HepG2 (cell line): ENCODE results near the gene STC2. TPM values are rescaled to one million over a fixed set of nuclear protein-coding genes. Genes with fewer than 3 reads are reported as not detected.

Experiments used
- CSRNP1 ChIP-seq: sonication (generic); formaldehyde crosslinking; IDR thresholded peaks from 2 replicates; pipeline ENCODE4 v1.8.1; 2023; ENCODE audit warnings: mild to moderate bottlenecking, missing genetic modification reagents
- FOSL1 ChIP-seq: sonication (generic); formaldehyde crosslinking; IDR thresholded peaks from 2 replicates; pipeline ENCODE4 v1.9.0; 2021; ENCODE audit warnings: missing genetic modification reagents, borderline replicate concordance
- GLMP ChIP-seq: sonication (generic); formaldehyde crosslinking; IDR thresholded peaks from 2 replicates; pipeline ENCODE4 v1.9.0; 2021; ENCODE audit warnings: missing genetic modification reagents, mild to moderate bottlenecking, borderline replicate concordance
- GTF3A ChIP-seq: sonication (generic); formaldehyde crosslinking; conservative IDR thresholded peaks from 2 replicates; pipeline ENCODE4 v1.4.0; 2020; ENCODE audit warnings: mild to moderate bottlenecking, missing genetic modification reagents
- HMG20A ChIP-seq: IDR thresholded peaks from 2 replicates; pipeline ENCODE4 v1.6.1; 2016; ENCODE audit warnings: borderline replicate concordance
- MIER2 ChIP-seq: IDR thresholded peaks from 2 replicates; pipeline ENCODE4 v1.6.1; 2016; ENCODE audit warnings: missing biosample characterization, missing genetic modification reagents
- NFIB ChIP-seq: sonication (generic); formaldehyde crosslinking; IDR thresholded peaks from 2 replicates; pipeline ENCODE4 v1.9.0; 2021; ENCODE audit warnings: missing genetic modification reagents, mild to moderate bottlenecking, borderline replicate concordance
- NPAS2 ChIP-seq: sonication (generic); formaldehyde crosslinking; IDR thresholded peaks from 2 replicates; pipeline ENCODE4 v1.8.0; 2022; ENCODE audit warnings: mild to moderate bottlenecking, missing genetic modification reagents, borderline replicate concordance
- NR2F1 ChIP-seq, 2 experiments: fragments of 450-650 bp in 1 of 2; formaldehyde crosslinking in 1 of 2; IDR thresholded peaks; 2 replicates each; pipeline versions ENCODE4 v1.5.0 to v1.6.1; 2016 to 2020; ENCODE audit warnings: mild to moderate bottlenecking in 1 of 2, missing compliant biosample characterization in 1 of 2, missing genetic modification reagents in 1 of 2, moderate library complexity in 1 of 2
- PRPF4 ChIP-seq: fragments of 200-400 bp; formaldehyde crosslinking; IDR thresholded peaks from 2 replicates; pipeline ENCODE4 v1.6.1; 2016; ENCODE audit warnings: low read length, low read depth; ENCODE audit not compliant: poor library complexity, severe bottlenecking
- SIX1 ChIP-seq: sonication (generic); formaldehyde crosslinking; IDR thresholded peaks from 2 replicates; pipeline ENCODE4 v1.4.0; 2020; ENCODE audit warnings: missing genetic modification reagents, borderline replicate concordance
- TP53 ChIP-seq: sonication (generic); formaldehyde crosslinking; conservative IDR thresholded peaks from 2 replicates; pipeline ENCODE4 v1.4.0; 2020; ENCODE audit warnings: missing genetic modification reagents
- ZBTB43 ChIP-seq: sonication (generic); formaldehyde crosslinking; conservative IDR thresholded peaks from 2 replicates; pipeline ENCODE4 v1.4.0; 2020; ENCODE audit warnings: missing genetic modification reagents
- ZBTB7B ChIP-seq: sonication (generic); formaldehyde crosslinking; IDR thresholded peaks from 2 replicates; pipeline ENCODE4 v1.4.0; 2020; ENCODE audit warnings: missing genetic modification reagents
- ZIK1 ChIP-seq: sonication (generic); formaldehyde crosslinking; IDR thresholded peaks from 2 replicates; pipeline ENCODE4 v1.5.0; 2020; ENCODE audit warnings: mild to moderate bottlenecking, low read depth, missing genetic modification reagents, borderline replicate concordance
- ZNF260 ChIP-seq: sonication (generic); formaldehyde crosslinking; IDR thresholded peaks from 2 replicates; pipeline ENCODE4 v1.4.0; 2020; ENCODE audit warnings: missing genetic modification reagents, low read depth, mild to moderate bottlenecking, borderline replicate concordance
- ZNF687 ChIP-seq: sonication (generic); formaldehyde crosslinking; IDR thresholded peaks from 2 replicates; pipeline ENCODE4 v1.5.1; 2020; ENCODE audit warnings: mild to moderate bottlenecking, missing genetic modification reagents, moderate library complexity
- ZNF792 ChIP-seq: IDR thresholded peaks from 2 replicates; pipeline ENCODE4 v1.6.1; 2016
- ZZZ3 ChIP-seq: sonication (generic); formaldehyde crosslinking; IDR thresholded peaks from 2 replicates; pipeline ENCODE4 v1.4.0; 2020; ENCODE audit warnings: missing genetic modification reagents, mild to moderate bottlenecking, borderline replicate concordance
- polyA plus RNA-seq, 8 experiments: library from polyadenylated mRNA; depleted of rRNA in 3 of 8; stranded (reverse) in 7 of 8; unstranded in 1 of 8; fragments of >200 nt; fragmentation: Illumina TruSeq in 4 of 8; extraction: Trizol in 4 of 8; gene quantifications; 2 replicates each; pipeline versions ENCODE4 v1.2.1 to v1.2.3, GENCODE V29; 2011 to 2016; ENCODE audit warnings: low read depth in 4 of 8, missing spikeins in 1 of 8, mixed read lengths in 1 of 8; ENCODE audit not compliant: insufficient read depth in 1 of 8
- total RNA-seq, 5 experiments: library from RNA; depleted of rRNA; stranded (reverse); fragments of >200 nt; fragmentation: Illumina TruSeq; extraction: Trizol; gene quantifications; 2 replicates each; pipeline ENCODE4 v1.2.3, GENCODE V29; 2016; ENCODE audit warnings: low read depth in 1 of 5

STC2 gene
- total and polyA plus RNA-seq, 2 of the 13 experiments (the other 11 are each of a cell fraction or from before 2014, with no cell fraction given) = 27.1 to 69.2 TPM

GRCh38 chr5:173304591-173304988 lies 23.6 kb downstream of the STC2 start (continued):
- TF ChIP-seq PRPF4 (no peak), HMG20A (CRISPR knock-in tag) (peak; percentile 70; the same call in 1 of the 2 replicates), NFIB (CRISPR knock-in tag) (no peak), ZNF260 (CRISPR knock-in tag) (no peak), ZNF792 (CRISPR knock-in tag) (peak; percentile 59; the same call in 1 of the 2 replicates), GLMP (CRISPR knock-in tag) (no peak), ZBTB43 (no peak), ZIK1 (CRISPR knock-in tag) (no peak), ZZZ3 (CRISPR knock-in tag) (no peak), SIX1 (CRISPR knock-in tag) (peak; percentile 44; the same call in 1 of the 2 replicates), ZBTB7B (peak; percentile 48; the same call in 1 of the 2 replicates), ZNF687 (no peak), GTF3A (CRISPR knock-in tag) (no peak), NR2F1 (CRISPR knock-in tag; IDR thresholded peaks at IDR 0.05) (no peak), NPAS2 (CRISPR knock-in tag) (no peak), FOSL1 (CRISPR knock-in tag) (no peak), TP53 (no peak), MIER2 (no peak), CSRNP1 (CRISPR knock-in tag) (0 out of 2 replicates have a peak, but pooled peaks have one; percentile 22)
